Measurements from ENCODE around the gene LRRC74A. TPM values are rescaled to one million over a fixed set of nuclear protein-coding genes. Genes with fewer than 3 reads are reported as not detected.

Gene LRRC74A
- total RNA-seq, 1 donor from 2014 or later = not detected

DNA sequence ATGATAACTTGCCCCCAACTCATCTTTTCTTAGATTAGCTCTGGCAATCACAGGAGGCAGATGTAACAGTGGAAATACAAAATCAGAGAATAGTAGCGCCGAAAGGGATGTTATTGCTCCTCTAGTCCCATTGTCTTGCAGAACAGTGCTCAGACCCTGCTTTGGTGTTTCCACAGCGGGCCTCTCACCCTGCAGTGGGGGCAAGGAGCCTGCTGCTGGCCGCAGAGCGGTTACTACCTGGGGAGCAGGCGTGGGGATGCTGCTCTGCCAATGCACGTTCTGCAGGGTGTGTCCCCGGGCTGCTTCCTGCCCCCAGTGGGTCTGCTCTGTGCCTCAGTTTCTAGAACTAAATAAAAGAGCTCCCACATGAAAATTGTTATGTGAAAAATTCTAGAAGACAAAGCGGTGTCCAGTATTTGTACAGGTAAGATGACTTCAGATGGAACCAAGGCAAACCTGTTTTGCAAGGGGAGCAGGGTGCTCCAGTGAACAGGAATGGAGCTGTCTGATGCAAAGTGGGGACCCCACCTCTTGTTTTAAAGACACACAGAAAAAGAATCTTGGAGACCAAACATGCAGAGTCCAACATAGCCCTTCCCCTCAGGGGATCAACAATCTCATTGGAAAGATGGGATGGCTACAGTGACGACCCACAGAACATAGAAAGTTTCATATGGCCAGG is 35.5 kb downstream of the LRRC74A start:
- TF ChIP-seq, protein P1, sequence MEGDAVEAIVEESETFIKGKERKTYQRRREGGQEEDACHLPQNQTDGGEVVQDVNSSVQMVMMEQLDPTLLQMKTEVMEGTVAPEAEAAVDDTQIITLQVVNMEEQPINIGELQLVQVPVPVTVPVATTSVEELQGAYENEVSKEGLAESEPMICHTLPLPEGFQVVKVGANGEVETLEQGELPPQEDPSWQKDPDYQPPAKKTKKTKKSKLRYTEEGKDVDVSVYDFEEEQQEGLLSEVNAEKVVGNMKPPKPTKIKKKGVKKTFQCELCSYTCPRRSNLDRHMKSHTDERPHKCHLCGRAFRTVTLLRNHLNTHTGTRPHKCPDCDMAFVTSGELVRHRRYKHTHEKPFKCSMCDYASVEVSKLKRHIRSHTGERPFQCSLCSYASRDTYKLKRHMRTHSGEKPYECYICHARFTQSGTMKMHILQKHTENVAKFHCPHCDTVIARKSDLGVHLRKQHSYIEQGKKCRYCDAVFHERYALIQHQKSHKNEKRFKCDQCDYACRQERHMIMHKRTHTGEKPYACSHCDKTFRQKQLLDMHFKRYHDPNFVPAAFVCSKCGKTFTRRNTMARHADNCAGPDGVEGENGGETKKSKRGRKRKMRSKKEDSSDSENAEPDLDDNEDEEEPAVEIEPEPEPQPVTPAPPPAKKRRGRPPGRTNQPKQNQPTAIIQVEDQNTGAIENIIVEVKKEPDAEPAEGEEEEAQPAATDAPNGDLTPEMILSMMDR (IDR thresholded peaks at IDR 0.05; ENCODE audit: insufficient read depth, low read length, severe bottlenecking) = no peak
- DNase-seq (ENCODE audit: low read depth) (no peak), FAIRE-seq (peak; percentile 52)
- Histone ChIP-seq H3K36me3 (ENCODE audit: control insufficient read depth, insufficient read depth, low read length) (no peaks in the 10 kb centered on the region), H3K4me3 (ENCODE audit: low read depth, low read length) (no peak overlapping the region), H3K27me3 (ENCODE audit: control insufficient read depth, insufficient read depth, low read length) (peaks cover 2% of the 10 kb centered on the region)

- no peak for DNase-seq (ENCODE audit: low read depth)
- H3K4me3 ChIP-seq (ENCODE audit: low read depth, low read length) = no peak overlapping the region
- FAIRE-seq = no peak
- no peaks in the 10 kb centered on the region for H3K36me3 ChIP-seq (ENCODE audit: control insufficient read depth, insufficient read depth, low read length)
- TF ChIP-seq, protein P1 (IDR thresholded peaks at IDR 0.05; ENCODE audit: insufficient read depth, low read length, severe bottlenecking) = no peak
- peaks cover 2% of the 10 kb centered on the region for H3K27me3 ChIP-seq (ENCODE audit: control insufficient read depth, insufficient read depth, low read length)
Observed at GRCh38 chr14:76862546-76863282, 36.5 kb downstream of the LRRC74A start.

- TF ChIP-seq, protein P1 (IDR thresholded peaks at IDR 0.05; ENCODE audit: insufficient read depth, low read length, severe bottlenecking) = no peak
- Histone ChIP-seq H3K4me3 (ENCODE audit: low read depth, low read length) (no peak overlapping the region), H3K27me3 (ENCODE audit: control insufficient read depth, insufficient read depth, low read length) (no peaks in the 10 kb centered on the region), H3K36me3 (ENCODE audit: control insufficient read depth, insufficient read depth, low read length) (no peaks in the 10 kb centered on the region)
- FAIRE-seq = no peak
- peak; percentile 12 for DNase-seq (ENCODE audit: low read depth)
Observed at GRCh38 chr14:76863724-76864407, 37.7 kb downstream of the LRRC74A start.

DNA sequence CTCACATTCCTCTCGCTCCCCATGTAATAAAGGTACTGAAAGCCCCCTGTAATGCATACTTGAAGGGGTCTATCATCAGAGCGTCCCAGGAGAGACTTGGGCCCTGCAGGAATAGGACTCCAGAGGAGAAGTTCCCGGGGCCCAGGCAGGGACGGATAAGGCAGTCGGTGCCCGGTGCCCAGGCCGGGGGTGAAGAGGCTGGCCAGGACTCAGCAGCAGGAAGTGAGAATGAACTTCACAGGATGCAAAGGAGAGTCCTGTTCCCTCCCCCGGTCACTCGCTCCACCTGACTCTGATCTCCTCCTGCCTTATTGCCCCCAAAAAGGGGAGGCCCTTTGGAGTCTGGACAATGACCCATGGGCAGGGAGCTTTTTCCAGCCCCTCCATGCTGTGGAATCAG is 40.2 kb downstream of the LRRC74A start:
- TF ChIP-seq, protein P1 (IDR thresholded peaks at IDR 0.05; ENCODE audit: insufficient read depth, low read length, severe bottlenecking) = no peak
- no peak for DNase-seq (ENCODE audit: low read depth)
- FAIRE-seq = no peak
- Histone ChIP-seq H3K27me3 (ENCODE audit: control insufficient read depth, insufficient read depth, low read length) (no peaks in the 10 kb centered on the region), H3K4me3 (ENCODE audit: low read depth, low read length) (no peak overlapping the region), H3K36me3 (ENCODE audit: control insufficient read depth, insufficient read depth, low read length) (no peaks in the 10 kb centered on the region)

DNA sequence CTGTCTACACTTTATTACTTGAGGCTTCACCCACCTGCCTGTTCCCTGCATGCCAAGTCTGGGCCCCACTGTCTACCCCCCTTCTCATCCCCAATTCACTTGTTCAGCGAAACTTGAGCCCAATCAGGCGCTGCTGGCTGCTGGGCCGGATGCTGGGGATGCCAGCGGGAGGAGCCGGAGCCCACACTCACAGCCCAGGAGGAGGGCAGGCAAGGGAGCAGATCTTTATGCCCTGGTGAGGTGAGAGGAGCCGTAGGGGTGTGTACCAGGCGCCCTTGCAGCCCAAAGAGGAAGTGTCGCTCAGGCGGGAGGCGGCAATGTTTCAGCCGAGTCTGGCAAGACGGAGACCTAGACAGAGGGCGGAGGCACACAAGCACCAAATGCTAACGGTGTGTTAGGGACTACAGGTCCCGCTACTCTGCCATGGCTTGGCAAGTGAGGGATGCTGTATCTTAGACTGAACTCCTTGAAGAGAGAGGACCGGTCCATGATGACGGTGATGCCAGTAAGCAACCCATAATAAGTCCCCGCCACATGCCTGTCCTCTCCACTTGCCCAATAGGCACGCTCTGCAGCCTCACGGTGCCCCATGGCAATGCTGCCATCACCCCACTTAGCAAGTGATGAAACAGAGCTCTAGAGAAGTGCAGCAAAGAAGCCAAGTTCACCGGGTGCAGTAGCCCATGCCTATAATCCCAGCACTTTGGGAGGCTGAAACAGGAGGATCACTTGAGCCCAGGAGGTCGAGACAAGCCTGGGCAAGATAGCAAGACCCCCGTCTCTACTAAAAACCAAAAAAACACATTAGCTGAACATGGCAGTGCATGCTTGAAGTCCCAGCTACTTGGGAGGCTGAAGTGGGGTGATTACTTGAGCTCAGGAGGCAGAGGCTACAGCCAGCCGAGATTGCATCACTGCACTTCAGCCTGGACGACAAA is 41.6 kb downstream of the LRRC74A start:
- H3K4me3 ChIP-seq (ENCODE audit: low read depth, low read length) = no peak overlapping the region
- no peaks in the 10 kb centered on the region for H3K36me3 ChIP-seq (ENCODE audit: control insufficient read depth, insufficient read depth, low read length)
- FAIRE-seq (no peak), DNase-seq (ENCODE audit: low read depth) (no peak)
- TF ChIP-seq, protein P1 (IDR thresholded peaks at IDR 0.05; ENCODE audit: insufficient read depth, low read length, severe bottlenecking) = no peak
- no peaks in the 10 kb centered on the region for H3K27me3 ChIP-seq (ENCODE audit: control insufficient read depth, insufficient read depth, low read length)
